Measurements from ENCODE around the gene RCAN3.

Gene RCAN3

GRCh38 chr1:24501371-24502064, 1.1 kb upstream of the RCAN3 start:
- H3K27me3 ChIP-seq (ENCODE audit: control insufficient read depth, insufficient read depth, low read length): no peaks in the 10 kb centered on the region
- peak overlapping the region; percentile 17 for H3K27ac ChIP-seq (ENCODE audit: low read depth, low read length)
- peaks cover 17% of the 10 kb centered on the region for H3K4me1 ChIP-seq (ENCODE audit: control insufficient read depth, insufficient read depth, low read length)
- no peak overlapping the region for H3K9ac ChIP-seq (ENCODE audit: low read depth, low read length)
- H3K4me3 ChIP-seq (ENCODE audit: low read depth, low read length): peak overlapping the region; percentile 80
- no peaks in the 10 kb centered on the region for H3K36me3 ChIP-seq (ENCODE audit: control insufficient read depth, insufficient read depth, low read length)
- H3K9me3 ChIP-seq (ENCODE audit: control insufficient read depth, insufficient read depth, low read length): no peaks in the 10 kb centered on the region

GRCh38 chr1:24502065-24502708, 449 bp upstream of the RCAN3 start:
- Histone ChIP-seq H3K27ac (ENCODE audit: low read depth, low read length) (peak overlapping the region; percentile 73), H3K9me3 (ENCODE audit: control insufficient read depth, insufficient read depth, low read length) (no peaks in the 10 kb centered on the region)

DNA sequence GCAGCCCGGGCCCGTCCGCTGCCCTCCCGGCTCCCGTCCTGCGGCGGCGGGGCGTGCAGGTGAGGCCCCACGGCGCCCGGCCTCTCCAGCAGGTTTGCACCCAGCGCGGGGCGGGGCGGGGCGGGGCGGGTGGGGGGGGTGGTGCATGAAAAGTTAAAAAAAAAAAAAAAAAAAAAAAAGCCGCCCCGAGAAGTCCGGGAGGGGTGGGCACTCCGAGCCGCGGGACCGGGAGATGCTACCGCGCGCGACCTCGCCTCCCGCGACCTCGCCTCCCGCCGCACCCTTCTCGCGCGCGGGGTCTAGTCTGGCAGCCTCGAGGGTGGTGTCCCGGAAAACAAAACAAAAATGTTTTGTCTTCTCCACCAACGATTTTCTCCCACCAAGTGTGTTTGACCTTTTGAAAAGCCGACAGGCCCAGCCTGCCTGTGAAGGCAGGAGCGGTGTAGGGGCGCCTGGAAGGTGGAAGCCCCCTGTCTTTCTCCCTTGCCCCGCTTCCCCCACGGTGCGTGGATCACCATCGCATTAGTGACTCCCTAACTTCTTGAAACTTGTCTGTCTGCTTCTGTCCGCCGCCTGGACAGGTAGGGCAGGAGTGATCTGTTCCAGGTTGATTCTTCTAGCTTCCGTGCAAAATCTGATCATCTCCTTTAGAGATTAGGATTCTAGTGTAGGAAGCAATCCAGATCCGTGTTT, 569 bp downstream of the RCAN3 start:
- Histone ChIP-seq H3K9ac (ENCODE audit: low read depth, low read length) (peak overlapping the region; percentile 34; the same call in 1 of the 2 replicates), H3K9me3 (ENCODE audit: control insufficient read depth, insufficient read depth, low read length) (no peaks in the 10 kb centered on the region), H3K4me1 (ENCODE audit: control insufficient read depth, insufficient read depth, low read length) (peaks cover 33% of the 10 kb centered on the region), H3K27ac (ENCODE audit: low read depth, low read length) (peak overlapping the region; percentile 29), H3K27me3 (ENCODE audit: control insufficient read depth, insufficient read depth, low read length) (no peaks in the 10 kb centered on the region), H3K4me3 (ENCODE audit: low read depth, low read length) (peak overlapping the region; percentile 80), H3K36me3 (ENCODE audit: control insufficient read depth, insufficient read depth, low read length) (no peaks in the 10 kb centered on the region)

More at GRCh38 chr1:24502065-24502708, 449 bp upstream of the RCAN3 start:
- Histone ChIP-seq H3K9ac (ENCODE audit: low read depth, low read length) (peak overlapping the region; percentile 54), H3K27me3 (ENCODE audit: control insufficient read depth, insufficient read depth, low read length) (no peaks in the 10 kb centered on the region), H3K4me3 (ENCODE audit: low read depth, low read length) (peak overlapping the region; percentile 80), H3K36me3 (ENCODE audit: control insufficient read depth, insufficient read depth, low read length) (no peaks in the 10 kb centered on the region), H3K4me1 (ENCODE audit: control insufficient read depth, insufficient read depth, low read length) (peaks cover 24% of the 10 kb centered on the region)

DNA sequence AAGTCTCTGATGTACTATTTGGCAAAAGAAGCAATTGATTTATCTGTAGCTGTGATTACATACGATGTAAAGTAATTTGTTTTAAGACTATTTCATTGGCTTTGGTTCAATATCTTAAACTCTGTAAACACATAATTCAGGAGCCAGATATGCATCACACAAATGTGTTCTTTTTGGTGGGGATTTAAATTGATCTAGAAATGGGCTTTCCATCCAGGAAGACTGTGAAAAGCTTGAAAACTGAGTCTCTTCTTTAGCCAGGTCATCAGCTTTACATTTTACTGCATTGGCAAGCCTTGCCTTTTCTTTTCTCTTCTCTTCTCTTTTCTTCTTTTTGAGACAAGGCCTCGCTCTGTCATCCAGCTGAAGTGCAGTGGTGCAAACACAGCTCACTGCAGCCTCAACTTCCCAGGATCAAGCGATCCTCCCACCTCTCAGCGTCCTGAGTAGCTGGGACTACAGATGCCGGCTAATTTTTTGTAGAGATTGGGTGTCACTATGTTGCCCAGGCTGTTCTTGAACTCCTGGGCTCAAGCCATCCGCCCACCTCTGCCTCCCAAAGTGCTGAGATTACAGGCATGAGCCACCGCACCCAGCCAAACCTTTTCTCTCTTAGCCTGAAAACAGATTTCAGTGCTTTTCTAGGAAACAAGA, 1.4 kb downstream of the RCAN3 start:
- Histone ChIP-seq H3K9ac (ENCODE audit: low read depth, low read length) (no peak overlapping the region), H3K27me3 (ENCODE audit: control insufficient read depth, insufficient read depth, low read length) (no peaks in the 10 kb centered on the region), H3K4me1 (ENCODE audit: control insufficient read depth, insufficient read depth, low read length) (peaks cover 36% of the 10 kb centered on the region), H3K9me3 (ENCODE audit: control insufficient read depth, insufficient read depth, low read length) (no peaks in the 10 kb centered on the region), H3K4me3 (ENCODE audit: low read depth, low read length) (peak overlapping the region; percentile 80), H3K36me3 (ENCODE audit: control insufficient read depth, insufficient read depth, low read length) (no peaks in the 10 kb centered on the region), H3K27ac (ENCODE audit: low read depth, low read length) (no peak overlapping the region)

DNA sequence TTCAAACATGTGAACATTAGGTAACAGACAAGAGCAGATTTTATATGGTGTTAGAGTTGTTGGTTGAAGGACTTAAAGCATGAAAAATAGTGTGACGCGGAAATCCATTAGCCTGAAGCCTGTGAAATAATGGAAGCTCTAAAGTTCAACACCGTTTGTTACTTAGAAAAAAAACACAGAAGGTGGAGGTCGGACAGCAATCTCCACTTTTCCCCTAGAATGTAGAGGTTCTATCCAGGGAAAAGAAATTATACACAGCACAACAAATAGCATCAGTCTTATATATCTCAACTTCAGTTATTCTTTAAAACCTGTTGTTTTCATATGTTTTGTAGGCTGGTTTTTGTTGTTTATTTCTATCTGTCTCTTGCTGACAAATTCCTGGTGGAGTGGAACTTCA, 1.9 kb downstream of the RCAN3 start:
- H3K9me3 ChIP-seq (ENCODE audit: control insufficient read depth, insufficient read depth, low read length): no peaks in the 10 kb centered on the region
- no peaks in the 10 kb centered on the region for H3K27me3 ChIP-seq (ENCODE audit: control insufficient read depth, insufficient read depth, low read length)
- H3K9ac ChIP-seq (ENCODE audit: low read depth, low read length): no peak overlapping the region
- H3K4me3 ChIP-seq (ENCODE audit: low read depth, low read length): 0 out of 2 replicates have a peak overlapping the region, but pooled peaks have one; percentile 80
- peaks cover 36% of the 10 kb centered on the region for H3K4me1 ChIP-seq (ENCODE audit: control insufficient read depth, insufficient read depth, low read length)
- no peaks in the 10 kb centered on the region for H3K36me3 ChIP-seq (ENCODE audit: control insufficient read depth, insufficient read depth, low read length)
- no peak overlapping the region for H3K27ac ChIP-seq (ENCODE audit: low read depth, low read length)

DNA sequence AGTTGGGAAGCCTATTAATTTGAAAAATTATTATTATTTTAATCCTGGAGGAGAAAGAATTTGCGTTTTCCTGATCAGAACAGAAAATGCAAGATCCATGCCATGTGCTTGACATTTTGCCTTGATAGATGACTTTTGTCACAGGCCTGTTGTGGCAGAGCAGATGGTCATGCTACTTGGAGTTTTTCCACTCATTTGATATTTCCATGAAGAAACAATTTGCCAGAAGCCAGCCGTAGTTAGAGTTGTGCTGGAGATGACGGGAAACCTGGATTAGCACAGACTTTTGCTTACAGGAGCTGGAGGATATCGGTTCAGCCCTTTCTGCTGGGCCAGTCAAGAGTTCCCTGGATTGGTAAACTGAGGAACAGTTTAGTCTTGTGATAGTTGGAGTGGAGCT, 3.2 kb downstream of the RCAN3 start:
- peak overlapping the region; percentile 34 for H3K27ac ChIP-seq (ENCODE audit: low read depth, low read length)
- peaks cover 36% of the 10 kb centered on the region for H3K4me1 ChIP-seq (ENCODE audit: control insufficient read depth, insufficient read depth, low read length)
- H3K4me3 ChIP-seq (ENCODE audit: low read depth, low read length): no peak overlapping the region
- no peak overlapping the region for H3K9ac ChIP-seq (ENCODE audit: low read depth, low read length)
- no peaks in the 10 kb centered on the region for H3K36me3 ChIP-seq (ENCODE audit: control insufficient read depth, insufficient read depth, low read length)
- no peaks in the 10 kb centered on the region for H3K9me3 ChIP-seq (ENCODE audit: control insufficient read depth, insufficient read depth, low read length)
- H3K27me3 ChIP-seq (ENCODE audit: control insufficient read depth, insufficient read depth, low read length): no peaks in the 10 kb centered on the region

- H3K9ac ChIP-seq (ENCODE audit: low read depth, low read length): peak overlapping the region; percentile 1; the same call in 1 of the 2 replicates
- no peak overlapping the region for H3K4me3 ChIP-seq (ENCODE audit: low read depth, low read length)
- no peaks in the 10 kb centered on the region for H3K27me3 ChIP-seq (ENCODE audit: control insufficient read depth, insufficient read depth, low read length)
- H3K4me1 ChIP-seq (ENCODE audit: control insufficient read depth, insufficient read depth, low read length): peaks cover 34% of the 10 kb centered on the region
- no peaks in the 10 kb centered on the region; the same call in 1 of the 2 replicates for H3K36me3 ChIP-seq (ENCODE audit: control insufficient read depth, insufficient read depth, low read length)
- H3K27ac ChIP-seq (ENCODE audit: low read depth, low read length): peak overlapping the region; percentile 91
- H3K9me3 ChIP-seq (ENCODE audit: control insufficient read depth, insufficient read depth, low read length): no peaks in the 10 kb centered on the region
These were observed 4.2 kb downstream of the RCAN3 start for GRCh38 chr1:24506691-24507381.

DNA sequence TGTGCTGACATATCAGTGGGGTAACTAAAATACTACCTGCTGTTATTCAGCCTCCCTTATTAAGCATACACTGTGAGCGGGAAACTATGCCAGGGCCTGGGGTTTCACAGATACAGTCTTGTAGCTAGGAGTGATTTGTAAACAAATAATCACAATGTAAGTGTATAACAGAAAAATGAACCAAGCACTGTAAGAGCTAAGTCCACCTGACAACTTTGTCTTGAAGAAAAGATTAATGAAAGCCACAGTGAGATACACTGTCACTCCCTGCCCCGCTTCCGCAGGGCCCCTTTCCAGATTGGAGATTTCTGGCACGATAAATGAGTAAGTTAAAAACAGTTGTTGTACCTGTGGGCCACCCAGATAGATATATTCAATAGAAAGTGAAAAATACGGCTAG, 4.8 kb downstream of the RCAN3 start:
- Histone ChIP-seq H3K9me3 (ENCODE audit: control insufficient read depth, insufficient read depth, low read length) (no peaks in the 10 kb centered on the region), H3K4me3 (ENCODE audit: low read depth, low read length) (no peak overlapping the region), H3K36me3 (ENCODE audit: control insufficient read depth, insufficient read depth, low read length) (no peaks in the 10 kb centered on the region; the same call in 1 of the 2 replicates), H3K9ac (ENCODE audit: low read depth, low read length) (0 out of 2 replicates have a peak overlapping the region, but pooled peaks have one; percentile 1), H3K4me1 (ENCODE audit: control insufficient read depth, insufficient read depth, low read length) (peaks cover 33% of the 10 kb centered on the region), H3K27me3 (ENCODE audit: control insufficient read depth, insufficient read depth, low read length) (no peaks in the 10 kb centered on the region), H3K27ac (ENCODE audit: low read depth, low read length) (peak overlapping the region; percentile 91)

DNA sequence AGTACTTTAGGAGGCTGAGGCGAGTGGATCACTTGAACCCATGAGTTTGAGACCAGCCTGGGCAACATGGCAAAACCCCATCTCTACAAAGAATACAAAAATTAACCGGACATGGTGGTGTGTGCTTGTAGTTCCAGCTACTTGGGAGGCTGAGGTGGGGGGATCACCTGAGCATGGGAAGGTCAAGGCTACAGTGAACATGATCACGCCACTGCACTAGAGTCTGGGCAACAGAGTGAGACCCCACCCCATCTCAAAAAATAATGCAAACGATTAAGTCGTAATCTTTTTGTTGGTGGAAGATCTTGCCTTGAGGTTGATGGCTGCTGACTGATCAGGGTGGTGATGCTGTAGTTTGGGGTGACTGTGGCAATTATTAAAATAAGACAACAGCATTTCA, 6.3 kb downstream of the RCAN3 start:
- Histone ChIP-seq H3K4me3 (ENCODE audit: low read depth, low read length) (no peak overlapping the region), H3K9me3 (ENCODE audit: control insufficient read depth, insufficient read depth, low read length) (no peaks in the 10 kb centered on the region), H3K27me3 (ENCODE audit: control insufficient read depth, insufficient read depth, low read length) (no peaks in the 10 kb centered on the region), H3K9ac (ENCODE audit: low read depth, low read length) (no peak overlapping the region), H3K36me3 (ENCODE audit: control insufficient read depth, insufficient read depth, low read length) (no peaks in the 10 kb centered on the region; the same call in 1 of the 2 replicates), H3K4me1 (ENCODE audit: control insufficient read depth, insufficient read depth, low read length) (peaks cover 30% of the 10 kb centered on the region), H3K27ac (ENCODE audit: low read depth, low read length) (no peak overlapping the region)

DNA sequence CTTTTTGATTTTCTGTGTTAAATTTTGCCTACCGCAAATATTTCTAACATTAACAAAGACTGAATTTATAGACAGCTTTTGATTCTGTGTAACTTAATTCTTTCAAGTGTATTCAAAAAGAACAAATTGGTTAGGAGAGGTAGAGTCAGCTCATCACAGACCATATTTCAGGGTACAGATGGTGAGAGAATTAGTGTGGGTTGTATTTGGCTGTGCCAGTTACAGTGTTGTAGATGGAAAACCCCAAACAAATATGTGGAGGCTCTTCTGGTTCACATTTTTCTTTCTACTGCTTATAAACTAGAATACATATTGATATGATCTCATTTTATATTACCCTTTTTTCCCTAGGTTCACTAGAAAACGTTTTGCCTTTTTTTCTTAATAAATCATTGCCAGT, 11.1 kb downstream of the RCAN3 start:
- Histone ChIP-seq H3K4me1 (ENCODE audit: control insufficient read depth, insufficient read depth, low read length) (no peaks in the 10 kb centered on the region; the same call in 1 of the 2 replicates), H3K27me3 (ENCODE audit: control insufficient read depth, insufficient read depth, low read length) (no peaks in the 10 kb centered on the region), H3K9ac (ENCODE audit: low read depth, low read length) (no peak overlapping the region), H3K36me3 (ENCODE audit: control insufficient read depth, insufficient read depth, low read length) (no peaks in the 10 kb centered on the region; the same call in none of the 2 replicates), H3K4me3 (ENCODE audit: low read depth, low read length) (no peak overlapping the region), H3K27ac (ENCODE audit: low read depth, low read length) (no peak overlapping the region), H3K9me3 (ENCODE audit: control insufficient read depth, insufficient read depth, low read length) (no peaks in the 10 kb centered on the region)

Data from HUES48 (cell line).